SK-N-SH (cell line): ENCODE data around the gene PPM1B. TPM values are rescaled to one million over a fixed set of nuclear protein-coding genes. Genes with fewer than 3 reads are reported as not detected.

Experiments used
- CTCF ChIA-PET: fragments of 300-600, 350-600 bp; formaldehyde crosslinking; extraction: SDS; loops from one replicate; lab custom pipeline; 2021; lab: Yijun Ruan, JAX
- POLR2A ChIA-PET: fragments of 350-600 bp; sonication (Branson Sonifier 250); formaldehyde crosslinking; extraction: SDS; loops from one replicate; lab custom pipeline; 2020; ENCODE audit warnings: antibody characterized with exemption, inconsistent platforms; lab: Yijun Ruan, JAX
- DNase-seq: peaks from one replicate; pipeline ENCODE4 v3.0.0; 2012
- H2AFZ ChIP-seq: fragments of 200-600 bp; sonication (generic); 2 replicates; pipeline ENCODE4 v1.8.1; 2016; ENCODE audit warnings: antibody characterized with exemption, mild to moderate bottlenecking, low read depth
- H3F3A ChIP-seq: fragments of 200-600 bp; sonication (generic); replicated peaks from 2 replicates; pipeline ENCODE3; 2016; ENCODE audit warnings: antibody characterized with exemption, mild to moderate bottlenecking; ENCODE audit not compliant: insufficient read depth
- H3K27ac ChIP-seq, 2 experiments: fragments of 200-500 bp in 1 of 2; fragments of 200-600 bp in 1 of 2; sonication (Bioruptor generic) in 1 of 2; sonication (generic), shearing (Covaris generic) in 1 of 2; 2 replicates each; pipeline versions ENCODE4 v1.5.1 to v1.6.1; 2014 to 2016; ENCODE audit warnings: low read depth in 2 of 2, inconsistent platforms in 1 of 2, low read length in 1 of 2, mild to moderate bottlenecking in 1 of 2, mixed read lengths in 1 of 2
- H3K27me3 ChIP-seq: fragments of 200-600 bp; sonication (generic), shearing (Covaris generic); 2 replicates; pipeline ENCODE4 v1.6.1; 2016; ENCODE audit warnings: mixed run types; ENCODE audit not compliant: insufficient read depth
- H3K36me3 ChIP-seq, 2 experiments: fragments of 200-500 bp in 1 of 2; fragments of 200-600 bp in 1 of 2; sonication (Bioruptor generic) in 1 of 2; sonication (generic) in 1 of 2; replicated peaks in 1 of 2; 2 replicates each; pipeline versions ENCODE3 to v1.5.1; 2014 to 2016; ENCODE audit warnings: low read length in 1 of 2, mild to moderate bottlenecking in 1 of 2; ENCODE audit not compliant: insufficient read depth in 2 of 2, control insufficient read depth in 1 of 2
- H3K4me1 ChIP-seq, 2 experiments: fragments of 200-500 bp in 1 of 2; fragments of 200-600 bp in 1 of 2; sonication (Bioruptor generic) in 1 of 2; sonication (generic), shearing (Covaris generic) in 1 of 2; 2 replicates each; pipeline versions ENCODE4 v1.5.1 to v1.6.1; 2014 to 2016; ENCODE audit warnings: low read depth in 1 of 2, low read length in 1 of 2, mixed run types in 1 of 2; ENCODE audit not compliant: insufficient read depth in 2 of 2, control insufficient read depth in 1 of 2
- H3K4me2 ChIP-seq: fragments of 200-600 bp; sonication (generic), shearing (Covaris generic); 2 replicates; pipeline ENCODE4 v1.6.1; 2017; ENCODE audit warnings: mixed run types
- H3K4me3 ChIP-seq, 2 experiments: fragments of 200-500 bp in 1 of 2; fragments of 200-600 bp in 1 of 2; sonication (Bioruptor generic) in 1 of 2; sonication (generic), shearing (Covaris generic) in 1 of 2; 2 replicates each; pipeline versions ENCODE4 v1.5.1 to v1.8.1; 2014 to 2016; ENCODE audit warnings: low read depth in 2 of 2, inconsistent platforms in 1 of 2, low read length in 1 of 2, mild to moderate bottlenecking in 1 of 2, mixed read lengths in 1 of 2, moderate library complexity in 1 of 2
- H3K79me2 ChIP-seq: fragments of 200-600 bp; sonication (generic); 2 replicates; pipeline ENCODE4 v1.8.1; 2017; ENCODE audit warnings: mild to moderate bottlenecking; ENCODE audit not compliant: insufficient read depth
- H3K9ac ChIP-seq: fragments of 200-600 bp; sonication (generic); 2 replicates; pipeline ENCODE4 v1.6.1; 2017; ENCODE audit warnings: mixed run types
- H3K9me2 ChIP-seq: fragments of 200-600 bp; sonication (generic); 2 replicates; pipeline ENCODE4 v1.6.1; 2017; ENCODE audit warnings: mixed run types
- H3K9me3 ChIP-seq: fragments of 200-600 bp; sonication (generic); 2 replicates; pipeline ENCODE4 v1.6.1; 2017; ENCODE audit warnings: mixed run types, mild to moderate bottlenecking, moderate library complexity
- H4K20me1 ChIP-seq: fragments of 200-600 bp; sonication (generic); 2 replicates; pipeline ENCODE4 v1.6.1; 2017; ENCODE audit warnings: mild to moderate bottlenecking, mixed run types; ENCODE audit not compliant: insufficient read depth
- CTCF ChIP-seq: fragments of 200-600 bp; sonication (generic); IDR thresholded peaks from 2 replicates; pipeline ENCODE4 v1.6.1; 2017; ENCODE audit warnings: antibody characterized with exemption, mild to moderate bottlenecking, moderate library complexity
- ELF1 ChIP-seq: IDR thresholded peaks from 2 replicates; pipeline ENCODE4 v1.4.0; 2012
- EP300 ChIP-seq, 2 experiments: IDR thresholded peaks; 2 replicates each; pipeline versions ENCODE4 v1.4.0 to v1.6.1; 2012; ENCODE audit warnings: borderline replicate concordance in 1 of 2, low read depth in 1 of 2, low read length in 1 of 2
- EZH2phosphoT487 ChIP-seq: fragments of 200-600 bp; sonication (generic); IDR thresholded peaks from 2 replicates; pipeline ENCODE4 v1.6.1; 2017; ENCODE audit warnings: low read depth, mixed run types, mild to moderate bottlenecking, antibody characterized with exemption, moderate library complexity, borderline replicate concordance
- FOSL2 ChIP-seq: IDR thresholded peaks from 2 replicates; pipeline ENCODE4 v1.4.0; 2012; ENCODE audit warnings: low read depth, mild to moderate bottlenecking, moderate library complexity, borderline replicate concordance
- GABPA ChIP-seq: IDR thresholded peaks from 2 replicates; pipeline ENCODE4 v1.4.0; 2012; ENCODE audit warnings: low read depth, mild to moderate bottlenecking
- JUND ChIP-seq: IDR thresholded peaks from 2 replicates; pipeline ENCODE4 v1.4.0; 2012
- MAX ChIP-seq: IDR thresholded peaks from 2 replicates; pipeline ENCODE4 v1.4.0; 2012; ENCODE audit warnings: low read depth
- MEF2A ChIP-seq: IDR thresholded peaks from 2 replicates; pipeline ENCODE4 v1.4.0; 2012; ENCODE audit warnings: low read depth, borderline replicate concordance
- NRF1 ChIP-seq: IDR thresholded peaks from 2 replicates; pipeline ENCODE4 v1.6.1; 2012; ENCODE audit warnings: low read depth, mild to moderate bottlenecking, low read length
- PBX3 ChIP-seq: IDR thresholded peaks from 2 replicates; pipeline ENCODE4; 2012
- POLR2AphosphoS5 ChIP-seq: IDR thresholded peaks from 2 replicates; pipeline ENCODE4 v1.6.1; 2012; ENCODE audit warnings: low read depth, low read length
- SIN3A ChIP-seq: IDR thresholded peaks from 2 replicates; pipeline ENCODE4 v1.6.1; 2012; ENCODE audit warnings: low read depth, mild to moderate bottlenecking, low read length, moderate library complexity, borderline replicate concordance
- SMC3 ChIP-seq: IDR thresholded peaks from 2 replicates; pipeline ENCODE4 v1.6.1; 2012; ENCODE audit warnings: low read depth, low read length, improper control_type of control experiment
- TEAD4 ChIP-seq: IDR thresholded peaks from 2 replicates; pipeline ENCODE4 v1.4.0; 2012; ENCODE audit warnings: mild to moderate bottlenecking, borderline replicate concordance; ENCODE audit not compliant: insufficient read depth
- USF1 ChIP-seq: IDR thresholded peaks from 2 replicates; pipeline ENCODE4 v1.4.0; 2012; ENCODE audit warnings: low read depth, borderline replicate concordance
- USF2 ChIP-seq: fragments of 150-350 bp; IDR thresholded peaks from 2 replicates; pipeline ENCODE4 v1.6.1; 2017; ENCODE audit warnings: antibody characterized with exemption, low read length, low read depth, borderline replicate concordance
- YY1 ChIP-seq: IDR thresholded peaks from 2 replicates; pipeline ENCODE4 v1.4.0; 2012; ENCODE audit warnings: low read depth, mild to moderate bottlenecking
- ZBTB33 ChIP-seq: IDR thresholded peaks from 2 replicates; pipeline ENCODE4 v1.4.0; 2012; ENCODE audit warnings: low read depth, borderline replicate concordance
- WGBS: methylation state at CpG from one replicate; pipeline ENCODE4 v1.1.6; 2017; ENCODE audit warnings: low lambda C conversion rate; 5-methylcytosine and 5-hydroxymethylcytosine counted together
- polyA plus RNA-seq, 3 experiments: library from polyadenylated mRNA; depleted of rRNA; stranded (reverse); fragments of >200 nt; gene quantifications; 2 replicates each; pipeline ENCODE4 v1.2.3, GENCODE V29; 2012

The PPM1B gene
- polyA plus RNA-seq, 1 of the 3 experiments (the other 2 are of a cell fraction), result 16.2 TPM

GRCh38 chr2:44246436-44246835, 77.8 kb downstream of the PPM1B start:
- 82% methylated on average over 1 of the region's 1 CpG for WGBS
- no peaks in the 10 kb centered on the region for H3K9me2 ChIP-seq
- no peaks in the 10 kb centered on the region for H3F3A ChIP-seq
- ChIA-PET CTCF (interaction anchor here (0.7 to 5.4 kb wide), 7 partner anchors 14 to 369 kb away, joined by 3 to 72 read pairs (median 5); no protein-coding TSS in a partner anchor), POLR2A (no interaction called here)
- H3K4me3 ChIP-seq, result no peak overlapping the region
- TF ChIP-seq CTCF (no peak), EP300 (IDR thresholded peaks at IDR 0.05; ENCODE audit: borderline replicate concordance in 1 of 2, low read depth in 1 of 2, low read length in 1 of 2) (no peak), FOSL2 (no peak), JUND (no peak), MEF2A (no peak)
- H3K27me3 ChIP-seq, result no peaks in the 10 kb centered on the region
- no peaks in the 10 kb centered on the region for H3K79me2 ChIP-seq
- no peaks in the 10 kb centered on the region for H4K20me1 ChIP-seq
- H2AFZ ChIP-seq, result no peak overlapping the region
- DNase-seq, result no peak
- no peaks in the 10 kb centered on the region for H3K9me3 ChIP-seq
- H3K4me1 ChIP-seq, result peaks cover 3 to 5% of the 10 kb centered on the region in 2 experiments; a peak in 2 of 4 replicates
- no peak overlapping the region for H3K27ac ChIP-seq
- H3K36me3 ChIP-seq, result no peaks in the 10 kb centered on the region
- H3K9ac ChIP-seq, result no peak overlapping the region
- no peak overlapping the region for H3K4me2 ChIP-seq

GRCh38 chr2:44246840-44247369, 78.2 kb downstream of the PPM1B start:
- Histone ChIP-seq H3K9me2 (no peaks in the 10 kb centered on the region), H3K9me3 (no peaks in the 10 kb centered on the region), H3K4me2 (no peak overlapping the region), H4K20me1 (no peaks in the 10 kb centered on the region), H3K79me2 (no peaks in the 10 kb centered on the region), H3K36me3 (no peaks in the 10 kb centered on the region), H3F3A (no peaks in the 10 kb centered on the region), H3K9ac (no peak overlapping the region), H3K27ac (no peak overlapping the region), H3K4me3 (no peak overlapping the region), H3K4me1 (peaks cover 3 to 5% of the 10 kb centered on the region in 2 experiments; a peak in 2 of 4 replicates), H2AFZ (no peak overlapping the region), H3K27me3 (no peaks in the 10 kb centered on the region)
- 89% methylated on average over 3 of the region's 3 CpGs for WGBS
- POLR2A ChIA-PET, result no interaction called here
- CTCF ChIA-PET, result interaction anchor here (0.7 to 5.4 kb wide), 7 partner anchors 13 to 369 kb away, joined by 3 to 72 read pairs (median 5); no protein-coding TSS in a partner anchor
- no peak for DNase-seq
- TF ChIP-seq USF1, result no peak
- TF ChIP-seq GABPA, result no peak
- TF ChIP-seq EZH2phosphoT487, result no peak
- no peak for TF ChIP-seq MAX
- no peak for TF ChIP-seq USF2
- TF ChIP-seq SMC3, result no peak
- TF ChIP-seq NRF1, result no peak
- no peak for TF ChIP-seq SIN3A
- TF ChIP-seq ELF1, result no peak
- no peak for TF ChIP-seq TEAD4
- TF ChIP-seq PBX3, result no peak
- TF ChIP-seq MEF2A, result no peak
- TF ChIP-seq ZBTB33, result no peak
- no peak for TF ChIP-seq YY1
- no peak for TF ChIP-seq POLR2AphosphoS5
- no peak for TF ChIP-seq JUND
